Tibial nerve (tissue), 4 donors: ENCODE data around the gene HTR3B.

Experiments used
- CTCF ChIP-seq, 5 experiments: fragments of 200-600 bp in 3 of 5; fragments of 450-650 bp in 2 of 5; sonication (generic) in 3 of 5; IDR thresholded peaks; one replicate each; pipeline ENCODE4 v1.5.1; 2016 to 2019; ENCODE audit warnings: antibody characterized with exemption in 5 of 5, mild to moderate bottlenecking in 3 of 5, moderate library complexity in 2 of 5
- EP300 ChIP-seq, 2 donors: sonication (generic); formaldehyde crosslinking; IDR thresholded peaks; one replicate each; pipeline ENCODE4 v1.6.1; 2017; ENCODE audit warnings: antibody characterized with exemption in 2 of 2, mild to moderate bottlenecking in 1 of 2
- POLR2A ChIP-seq, 2 donors: fragments of 450-650 bp; IDR thresholded peaks; one replicate each; pipeline ENCODE4 v1.6.1; 2017; ENCODE audit warnings: antibody characterized with exemption in 2 of 2, mild to moderate bottlenecking in 2 of 2, moderate library complexity in 2 of 2

DNA sequence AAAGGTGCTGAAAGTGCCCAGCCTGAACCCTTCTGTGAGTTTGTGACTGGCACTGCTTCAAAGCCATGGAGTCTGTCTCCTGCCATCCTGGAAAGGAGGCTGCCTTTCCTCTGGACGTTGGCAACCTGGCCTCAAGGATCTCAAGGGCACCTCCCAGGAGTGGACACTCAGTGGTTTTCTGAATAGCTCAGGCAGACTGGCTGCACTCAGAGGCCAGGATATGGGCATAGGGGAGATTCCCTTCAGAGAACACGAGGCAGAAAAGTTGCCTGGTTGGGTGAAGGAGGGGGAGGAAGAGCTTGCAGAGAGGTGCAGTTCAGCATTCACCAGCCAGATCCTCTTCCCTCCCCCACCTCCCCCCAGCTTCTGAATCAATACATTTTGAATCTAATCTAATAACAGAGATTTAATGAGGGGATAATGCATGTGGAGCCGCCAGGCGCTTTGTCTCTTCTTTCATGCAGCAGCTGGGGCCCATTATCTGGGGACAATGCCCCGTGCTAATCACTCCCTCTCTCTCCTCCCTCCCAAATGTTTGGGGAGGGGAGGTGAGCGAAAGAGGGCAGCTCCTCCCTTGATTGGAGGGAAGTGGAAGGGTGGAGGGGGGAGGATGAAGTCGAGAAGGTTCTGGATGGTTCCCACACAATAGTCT, 88.0 kb downstream of the HTR3B start:
- TF ChIP-seq POLR2A (IDR thresholded peaks at IDR 0.05) (no peak), EP300 (IDR thresholded peaks at IDR 0.05) (no peak), CTCF (IDR thresholded peaks at IDR 0.05) (no peak)
